LHCN-M2 (cell line): ENCODE data around the gene PAX5. TPM values are rescaled to one million over a fixed set of nuclear protein-coding genes. Genes with fewer than 3 reads are reported as not detected.
"Not testable (repeated sequence)": the region's sequence is repeated elsewhere in the genome, so short reads cannot be mapped to it uniquely, and the experiment has no call there.

Source experiments
- DNase-seq: peaks from one replicate; pipeline ENCODE4 v3.0.0-alpha.2; 2012; ENCODE audit warnings: low read depth
- total RNA-seq: library from RNA; depleted of rRNA; stranded (reverse); fragments of >200 nt; gene quantifications from 2 replicates; pipeline ENCODE4 v1.2.3, GENCODE V29; 2014

PAX5 gene
- total RNA-seq, 1 experiment from 2014 or later = not detected

GRCh38 chr9:36881316-36881715, 152.8 kb downstream of the PAX5 start:
- no peak for DNase-seq

- DNase-seq = no peak
Observed at GRCh38 chr9:36880075-36880474, 154.0 kb downstream of the PAX5 start.

GRCh38 chr9:36878986-36879982, 154.8 kb downstream of the PAX5 start:
- DNase-seq = no peak

- no peak for DNase-seq
Observed at GRCh38 chr9:36877239-36877638, 156.8 kb downstream of the PAX5 start.

GRCh38 chr9:36876056-36876455, 158.0 kb downstream of the PAX5 start:
- DNase-seq = no peak

- peak; percentile 2 for DNase-seq
Observed at GRCh38 chr9:36874921-36875320, 159.1 kb downstream of the PAX5 start.

- DNase-seq = no peak
Observed at GRCh38 chr9:36874261-36874660, 159.8 kb downstream of the PAX5 start.

- DNase-seq = peak; percentile 29
Observed at GRCh38 chr9:36873247-36873875, 160.7 kb downstream of the PAX5 start.

- no peak for DNase-seq
Observed at GRCh38 chr9:36872641-36873040, 161.4 kb downstream of the PAX5 start.

- DNase-seq = no peak
Observed at GRCh38 chr9:36871606-36872005, 162.5 kb downstream of the PAX5 start.

- no peak for DNase-seq
Observed at GRCh38 chr9:36870960-36871359, 163.1 kb downstream of the PAX5 start.

- not testable (repeated sequence) for DNase-seq
Observed at GRCh38 chr9:36869605-36870004, 164.5 kb downstream of the PAX5 start.

GRCh38 chr9:36868586-36869282, 165.3 kb downstream of the PAX5 start:
- DNase-seq = no peak

- no peak for DNase-seq
Observed at GRCh38 chr9:36867672-36868471, 166.2 kb downstream of the PAX5 start.

GRCh38 chr9:36867241-36867640, 166.8 kb downstream of the PAX5 start:
- no peak for DNase-seq

GRCh38 chr9:36866840-36867239, 167.2 kb downstream of the PAX5 start:
- no peak for DNase-seq

GRCh38 chr9:36865731-36866635, 168.1 kb downstream of the PAX5 start:
- DNase-seq = no peak

GRCh38 chr9:36864491-36865410, 169.3 kb downstream of the PAX5 start:
- DNase-seq = no peak
